HG02884 (cell line): ENCODE measurements around the gene MAML2.
A peak's percentile ranks its signal among the peaks of the same experiment; 100 is the strongest.
"Not testable (repeated sequence)": the region's sequence is repeated elsewhere in the genome, so short reads cannot be mapped to it uniquely, and the experiment has no call there.

ENCODE experiments used
- ATAC-seq: cut with Tn5 transposase; IDR thresholded peaks from one replicate; pipeline ENCODE4 v1.9.1; 2021; ENCODE audit warnings: mild to moderate bottlenecking, moderate library complexity; ENCODE audit not compliant: unreplicated experiment

The MAML2 gene

DNA sequence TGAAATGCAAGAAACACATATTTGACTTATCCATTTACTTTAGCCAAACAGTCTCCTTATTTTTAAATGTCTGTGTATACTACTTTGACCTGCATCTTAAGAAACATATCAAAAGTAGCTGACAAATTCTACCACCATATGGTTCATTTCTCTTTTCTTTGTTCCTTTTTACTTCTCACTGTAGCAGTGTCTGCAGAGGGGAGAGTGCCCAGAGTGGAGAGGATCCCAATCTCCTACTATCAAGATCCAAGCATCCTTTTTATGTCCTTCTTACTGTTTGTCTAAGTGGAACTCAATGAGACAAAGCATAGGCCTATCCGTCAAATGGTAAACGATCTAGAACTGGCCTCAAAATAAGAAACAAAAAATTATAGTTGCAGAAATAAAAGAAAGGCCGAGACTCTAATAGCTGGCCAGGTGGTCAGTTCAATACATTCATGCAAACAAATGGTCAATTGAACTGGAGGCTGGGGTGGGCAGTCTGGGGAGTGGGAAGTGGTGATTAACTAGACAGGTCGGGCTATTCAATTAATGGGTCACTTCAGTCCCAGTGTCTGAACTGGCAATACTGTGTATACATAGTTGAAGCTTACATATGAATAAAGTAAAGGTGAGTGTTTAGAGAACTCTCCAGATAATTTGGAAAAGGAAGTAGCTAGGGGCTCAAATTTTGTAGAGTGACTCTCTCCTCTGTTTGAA, 149.1 kb downstream of the MAML2 start:
- no peak for ATAC-seq

- ATAC-seq: no peak
These were observed 151.2 kb downstream of the MAML2 start for GRCh38 chr11:96191752-96192151.

- peak; percentile 33 for ATAC-seq
These were observed 153.6 kb downstream of the MAML2 start for GRCh38 chr11:96189351-96189750.

DNA sequence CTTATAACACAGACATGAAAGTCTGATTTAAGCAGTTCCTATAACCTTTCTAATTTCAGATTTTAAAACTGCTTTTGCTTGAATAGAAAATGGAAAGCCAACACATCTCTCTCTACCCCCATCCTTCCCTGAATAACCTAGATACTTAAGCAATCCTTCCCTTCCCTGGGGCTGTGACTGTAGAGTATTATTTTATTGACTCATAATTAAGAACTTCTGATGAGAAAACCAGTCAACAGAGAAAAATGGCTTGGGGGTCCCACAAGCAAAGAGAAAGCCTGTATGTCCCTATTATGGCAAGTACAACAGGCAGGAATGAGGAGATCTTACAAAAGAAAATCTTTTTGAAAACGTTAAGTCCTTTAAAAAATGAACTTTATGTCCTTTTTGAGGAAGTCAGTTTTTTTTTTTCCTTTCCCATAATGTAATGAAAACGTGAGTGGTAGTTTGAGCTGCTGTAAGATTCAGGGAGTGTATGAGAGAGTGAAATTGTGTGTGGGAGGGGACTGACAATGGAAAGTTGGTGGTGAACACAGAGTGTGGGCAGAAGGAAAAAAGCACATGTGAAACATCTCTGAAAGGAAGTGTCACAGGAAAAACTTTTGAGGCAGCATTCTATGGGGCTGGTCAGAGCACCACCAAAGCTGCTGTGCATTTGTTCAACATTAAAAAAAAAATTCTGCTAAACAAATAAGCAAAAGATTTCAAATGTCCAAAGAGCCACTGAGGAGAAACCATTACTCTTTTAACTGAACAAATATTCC, 154.6 kb downstream of the MAML2 start:
- peak; percentile 46 for ATAC-seq

DNA sequence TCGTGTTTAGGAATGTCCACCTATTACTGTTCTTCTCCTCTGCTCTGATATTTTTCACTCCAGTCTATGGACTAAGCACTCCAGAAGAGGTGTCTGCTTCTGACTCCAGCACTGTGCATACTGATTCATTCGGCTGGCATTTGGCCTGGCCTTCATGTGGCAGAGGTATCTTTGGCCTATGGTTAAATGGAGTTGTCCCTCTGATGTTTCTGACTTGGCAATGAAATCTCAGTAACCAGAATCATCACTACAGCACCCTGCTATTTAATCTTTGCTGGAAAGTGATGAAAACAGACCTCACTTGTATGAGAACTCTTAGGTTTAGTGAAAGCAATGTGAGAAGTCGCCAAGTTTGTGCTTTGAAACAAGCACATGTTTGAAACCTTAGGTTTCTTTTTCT, 155.2 kb downstream of the MAML2 start:
- no peak for ATAC-seq

- ATAC-seq: no peak
These were observed 156.2 kb downstream of the MAML2 start for GRCh38 chr11:96186806-96187205.

DNA sequence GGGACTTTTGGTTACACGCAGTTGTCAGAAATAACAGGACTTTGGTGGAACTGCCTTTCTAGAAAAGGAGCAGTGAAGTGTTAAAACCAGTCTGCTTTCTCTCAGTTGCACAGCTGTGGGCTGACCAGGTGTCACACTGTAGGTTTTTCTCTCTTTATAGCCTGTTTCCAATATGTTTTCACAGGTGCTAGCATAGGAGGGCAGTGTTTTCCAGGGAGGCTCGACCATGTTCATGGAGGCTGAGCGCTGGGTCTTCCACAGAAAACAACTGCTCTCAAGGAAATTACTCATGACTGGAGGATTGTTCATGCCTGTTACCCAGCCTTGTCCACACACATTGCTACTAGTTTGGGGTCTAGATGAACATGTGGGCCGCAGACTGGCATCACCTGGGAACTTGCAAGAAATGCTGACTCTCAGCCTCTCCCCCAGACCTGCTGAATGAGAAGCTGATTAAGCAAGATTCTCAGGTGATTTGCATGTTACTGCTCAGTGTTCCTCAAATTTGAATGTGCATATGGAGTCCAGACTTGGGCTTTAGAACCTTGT, 157.7 kb downstream of the MAML2 start:
- ATAC-seq: peak; percentile 56

GRCh38 chr11:96180937-96181336, 162.1 kb downstream of the MAML2 start:
- ATAC-seq: not testable (repeated sequence)

DNA sequence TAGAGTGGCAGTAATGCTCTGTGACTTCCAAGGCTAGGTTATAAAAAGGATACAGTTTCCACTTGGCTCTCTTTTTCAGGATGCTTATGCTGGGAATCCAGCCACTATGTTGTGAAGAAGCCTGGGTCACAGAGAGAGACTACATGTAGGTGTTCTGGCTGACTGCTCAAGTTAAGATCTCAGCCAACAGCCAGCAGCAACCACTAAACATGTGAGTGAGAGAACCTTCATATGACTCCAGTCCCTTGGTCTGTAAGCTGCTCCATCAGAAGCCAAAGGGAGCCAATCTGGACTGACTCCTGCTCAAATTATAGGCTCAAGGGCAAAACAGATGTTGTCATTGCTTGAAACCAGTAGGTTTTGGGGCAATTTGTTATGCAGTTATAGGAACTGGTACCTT, 162.7 kb downstream of the MAML2 start:
- peak; percentile 46 for ATAC-seq

- ATAC-seq: peak; percentile 31
These were observed 163.1 kb downstream of the MAML2 start for GRCh38 chr11:96179905-96180304.

GRCh38 chr11:96178887-96179279, 164.1 kb downstream of the MAML2 start:
- no peak for ATAC-seq

DNA sequence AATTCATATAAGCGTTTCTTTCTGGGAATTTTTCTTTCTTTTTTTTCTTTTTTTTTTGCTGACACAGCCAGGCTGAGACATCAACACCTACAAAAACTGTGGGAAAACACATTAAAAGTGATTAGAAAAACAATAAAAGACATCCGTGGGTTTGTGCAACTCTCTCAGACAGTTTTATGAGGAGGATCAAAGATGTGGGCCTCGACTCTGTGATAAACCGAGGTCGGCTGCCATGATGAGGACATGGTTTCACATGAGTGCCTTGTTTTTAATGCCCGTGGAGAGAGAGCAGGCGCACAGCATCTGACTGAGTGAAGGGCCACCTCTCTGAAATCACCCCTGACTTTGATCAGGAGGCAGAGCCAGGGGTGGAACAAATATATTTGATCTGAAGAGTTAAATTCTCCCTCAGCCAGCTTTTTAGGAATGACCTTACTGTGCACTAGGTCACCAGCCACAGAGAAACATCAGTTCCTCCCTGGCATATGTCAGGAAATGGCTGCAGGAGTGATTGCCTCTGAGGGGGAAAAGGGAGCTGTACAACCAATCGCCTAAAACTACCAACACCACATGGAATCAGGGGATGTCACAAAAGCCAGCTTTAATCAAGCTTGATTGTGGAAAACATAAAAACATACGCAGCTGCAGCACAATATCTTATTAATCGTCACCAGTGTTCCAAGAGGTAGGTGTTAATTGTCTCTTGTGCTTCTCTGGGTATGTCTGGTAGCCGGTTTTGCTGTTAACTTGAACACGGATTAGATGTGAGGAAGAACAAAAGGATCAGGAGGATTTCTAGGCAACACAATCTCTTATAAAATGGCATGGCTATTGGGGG, 164.7 kb downstream of the MAML2 start:
- ATAC-seq: no peak

DNA sequence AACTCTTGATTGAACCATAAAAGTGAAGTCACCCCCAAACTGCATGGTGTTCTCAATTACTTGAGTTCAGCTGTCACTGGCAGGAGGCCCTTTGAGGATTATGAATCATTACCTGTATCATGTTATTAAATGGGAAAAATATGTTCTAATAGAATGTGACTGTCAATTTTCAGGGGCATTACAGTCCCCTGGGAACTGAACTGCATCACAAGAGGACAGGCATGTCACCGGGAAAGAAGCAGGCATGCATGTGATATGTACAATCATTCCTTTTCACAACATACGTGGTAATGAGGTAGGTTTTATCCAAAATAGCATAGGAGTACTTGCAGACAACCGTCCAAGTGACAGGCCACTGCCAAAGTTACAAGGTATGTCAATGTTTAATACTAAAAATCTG, 165.8 kb downstream of the MAML2 start:
- no peak for ATAC-seq

DNA sequence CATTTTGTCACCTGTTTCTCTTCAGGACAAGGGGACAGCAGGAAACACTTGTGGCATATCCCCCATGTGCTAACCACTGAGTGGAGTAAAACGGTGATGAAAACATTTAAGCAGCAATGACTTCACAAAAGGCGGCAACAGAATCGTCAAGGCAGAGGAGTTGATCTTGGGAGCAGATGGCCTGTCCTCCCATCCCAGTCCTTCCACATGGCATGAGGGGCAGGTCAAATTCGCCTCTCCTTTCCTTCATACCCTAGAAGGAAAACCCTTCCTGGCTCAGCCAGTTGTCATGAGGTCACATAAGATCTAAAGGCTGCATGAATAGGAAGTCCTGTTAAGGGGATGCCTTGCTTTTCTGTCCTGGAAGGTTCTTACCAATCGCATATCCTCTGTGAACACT, 169.1 kb downstream of the MAML2 start:
- no peak for ATAC-seq

- no peak for ATAC-seq
These were observed 169.6 kb downstream of the MAML2 start for GRCh38 chr11:96173422-96173821.

GRCh38 chr11:96172604-96173003, 170.4 kb downstream of the MAML2 start:
- no peak for ATAC-seq

GRCh38 chr11:96169250-96169649, 173.7 kb downstream of the MAML2 start:
- ATAC-seq: no peak

DNA sequence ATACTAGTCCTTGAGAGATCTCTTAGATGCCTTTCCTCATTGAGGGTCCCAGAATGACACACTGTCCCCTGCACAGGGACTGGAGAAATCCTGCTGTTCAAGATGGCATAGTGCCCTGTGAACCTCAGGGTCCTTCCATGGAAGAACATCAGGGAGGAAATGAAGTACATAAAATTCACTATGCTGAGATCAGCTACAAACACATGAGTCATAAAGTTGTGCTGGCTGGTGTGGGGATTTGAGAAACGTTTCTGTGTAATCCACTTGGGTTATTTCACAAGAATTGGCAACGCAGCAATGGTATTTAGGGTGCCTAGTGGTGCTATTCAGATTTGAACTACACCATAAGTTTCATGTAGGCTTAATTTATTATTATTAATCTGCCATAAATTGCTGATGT, 174.4 kb downstream of the MAML2 start:
- ATAC-seq: no peak

GRCh38 chr11:96167787-96168186, 175.2 kb downstream of the MAML2 start:
- ATAC-seq: no peak

GRCh38 chr11:96167203-96167758, 175.7 kb downstream of the MAML2 start:
- no peak for ATAC-seq
